GM12864 (cell line): ENCODE data around the gene SHC3.

Experiments used
- DNase-seq: peaks from one replicate; pipeline ENCODE4 v3.0.0-alpha.2; 2011; ENCODE audit warnings: low read depth
- H3K4me3 ChIP-seq: 2 replicates; pipeline ENCODE4 v1.5.1; 2011; ENCODE audit warnings: mild to moderate bottlenecking, low read depth, low read length, control low read depth
- CTCF ChIP-seq: IDR thresholded peaks from 2 replicates; pipeline ENCODE4 v1.5.1; 2011; ENCODE audit warnings: low read depth, mild to moderate bottlenecking, moderate library complexity, low read length, control low read depth, inconsistent platforms; ENCODE audit errors: missing control alignments

The SHC3 gene

GRCh38 chr9:89177944-89178829, at the start of gene SHC3:
SHC3 (minus strand) TSS chr9:89178818; CDS start chr9:89178460, 358 bp downstream.
- DNase-seq = no peak
- no peak within 1 kb of the TSS for H3K4me3 ChIP-seq
- no peak for TF ChIP-seq CTCF

GRCh38 chr9:89225991-89226471, 47.4 kb upstream of the SHC3 start:
- DNase-seq = no peak
- H3K4me3 ChIP-seq = no peak overlapping the region
- TF ChIP-seq CTCF = no peak

- DNase-seq = no peak
- TF ChIP-seq CTCF = no peak
- H3K4me3 ChIP-seq = no peak overlapping the region
These were observed 47.0 kb upstream of the SHC3 start for GRCh38 chr9:89225587-89225986.

GRCh38 chr9:89225036-89225435, 46.4 kb upstream of the SHC3 start:
- no peak overlapping the region for H3K4me3 ChIP-seq
- no peak for TF ChIP-seq CTCF
- no peak for DNase-seq

GRCh38 chr9:89224633-89225032, 46.0 kb upstream of the SHC3 start:
- no peak for TF ChIP-seq CTCF
- no peak overlapping the region for H3K4me3 ChIP-seq
- no peak for DNase-seq

GRCh38 chr9:89223396-89223977, 44.9 kb upstream of the SHC3 start:
- H3K4me3 ChIP-seq = no peak overlapping the region
- TF ChIP-seq CTCF = no peak
- no peak for DNase-seq

GRCh38 chr9:89219637-89220036, 41.0 kb upstream of the SHC3 start:
- no peak overlapping the region for H3K4me3 ChIP-seq
- TF ChIP-seq CTCF = no peak
- DNase-seq = no peak
